GM21825 (cell line): Measurements from ENCODE around the gene RNASE4.
"Not testable (repeated sequence)": the region's sequence is repeated elsewhere in the genome, so short reads cannot be mapped to it uniquely, and the experiment has no call there.

Experiments used
- ATAC-seq: cut with Tn5 transposase; IDR thresholded peaks from one replicate; pipeline ENCODE4 v1.9.1; 2021; ENCODE audit warnings: mild to moderate bottlenecking, moderate library complexity; ENCODE audit not compliant: unreplicated experiment

RNASE4 gene

GRCh38 chr14:20734430-20734806, 50.1 kb downstream of the RNASE4 start:
- no peak for ATAC-seq

DNA sequence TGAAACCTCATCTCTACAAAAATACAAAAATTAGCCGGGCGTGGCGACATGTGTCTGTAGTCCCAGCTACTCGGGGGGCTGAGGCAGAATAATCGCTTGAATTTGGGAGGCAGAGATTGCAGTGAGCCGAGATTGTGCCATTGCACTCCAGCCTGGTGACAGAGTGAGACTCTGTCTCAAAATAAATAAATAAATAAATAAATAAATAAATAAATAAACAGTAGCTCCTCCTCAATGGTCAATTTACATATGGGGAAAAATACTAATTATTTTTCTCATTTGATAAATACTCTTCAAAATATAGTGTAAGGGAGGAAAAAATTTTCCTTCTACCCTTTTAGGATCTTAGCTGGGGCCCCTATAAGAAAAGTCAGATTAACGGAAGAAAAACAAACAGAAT, 53.9 kb downstream of the RNASE4 start:
- not testable (repeated sequence) for ATAC-seq

GRCh38 chr14:20742132-20742531, 57.8 kb downstream of the RNASE4 start:
- ATAC-seq: no peak

GRCh38 chr14:20743556-20743955, 59.2 kb downstream of the RNASE4 start:
- no peak for ATAC-seq

- no peak for ATAC-seq
These were observed 61.4 kb downstream of the RNASE4 start, which contains the start of gene EDDM3A for GRCh38 chr14:20745571-20746358. EDDM3A (plus strand) TSS chr14:20745887; CDS start chr14:20747581, 1,694 bp downstream.

DNA sequence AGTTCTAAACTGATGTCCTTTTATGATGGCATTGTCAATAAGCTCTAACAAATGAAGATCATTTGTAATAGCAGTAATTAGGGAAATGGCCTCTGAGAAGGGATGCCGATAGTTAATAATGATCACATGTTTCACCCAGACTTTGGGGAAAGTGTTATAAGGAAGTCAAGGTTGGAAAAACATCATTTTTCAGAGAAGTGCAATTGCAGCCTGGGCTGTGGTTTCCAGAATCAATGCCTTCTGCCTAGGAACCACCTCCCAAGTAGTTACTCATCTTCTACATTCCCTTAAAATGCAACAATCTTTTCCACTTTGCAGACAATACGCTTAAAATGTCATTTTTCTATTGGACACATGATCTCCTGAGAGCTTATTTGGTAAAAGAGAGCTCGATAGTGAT, 62.2 kb downstream of the RNASE4 start:
- ATAC-seq: no peak

- ATAC-seq: no peak
These were observed 64.1 kb downstream of the RNASE4 start for GRCh38 chr14:20748439-20748838.

DNA sequence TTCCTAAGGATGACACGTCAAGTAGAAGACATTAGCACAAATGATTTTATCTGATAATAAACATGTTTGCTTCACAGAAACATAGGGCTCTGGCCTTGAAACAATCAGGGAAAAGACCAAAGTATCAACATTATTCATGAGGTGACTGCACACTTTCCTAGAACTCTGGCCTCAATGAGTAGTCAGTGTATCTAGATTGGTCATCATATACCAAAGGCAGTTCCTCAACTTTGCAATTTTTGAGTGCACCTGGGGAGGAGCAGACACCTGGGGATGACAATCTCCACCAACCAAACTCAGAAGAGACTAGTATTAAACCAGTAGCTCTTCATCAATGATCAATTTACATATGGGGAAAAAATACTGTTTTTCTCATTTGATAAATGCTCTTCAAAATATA, 65.8 kb downstream of the RNASE4 start:
- ATAC-seq: no peak
